Measurements from ENCODE around the gene DNAH17. TPM values are rescaled to one million over a fixed set of nuclear protein-coding genes. Genes with fewer than 3 reads are reported as not detected.

DNAH17 gene
- total RNA-seq, 1 donor from 2014 or later: not detected

DNA sequence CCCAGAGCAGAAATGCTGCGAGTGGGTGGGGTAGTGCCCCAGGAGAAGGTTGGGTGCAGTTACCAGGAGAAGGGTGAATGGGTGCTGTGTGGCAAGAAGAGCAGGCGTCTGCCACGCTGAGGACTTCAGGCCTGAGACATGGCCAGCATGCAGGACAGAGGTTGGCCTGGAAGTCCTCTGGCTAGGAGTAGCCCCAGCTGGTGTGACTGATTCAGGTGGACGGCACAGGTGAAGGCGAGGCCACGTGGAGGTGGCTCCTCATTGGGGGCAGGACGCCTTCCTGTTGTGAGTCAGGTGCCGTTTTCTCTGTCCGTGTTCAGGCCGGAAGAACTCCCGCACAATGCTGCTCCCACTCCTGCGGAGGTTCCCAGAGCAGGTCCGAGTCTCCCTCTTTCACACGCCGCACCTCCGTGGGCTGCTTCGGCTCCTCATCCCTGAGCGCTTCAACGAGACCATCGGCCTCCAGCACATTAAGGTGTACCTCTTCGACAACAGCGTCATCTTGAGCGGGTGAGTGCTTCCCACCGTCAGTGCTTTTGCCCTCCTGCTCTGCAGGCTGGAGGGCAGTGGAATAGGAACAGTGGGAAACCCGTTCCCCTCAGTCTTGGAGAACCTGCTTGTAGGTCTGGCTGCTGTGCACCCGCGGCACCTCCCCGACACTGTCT is 178.0 kb downstream of the DNAH17 start:
- intact Hi-C loops (cut with micrococcal nuclease): no loop called here

DNA sequence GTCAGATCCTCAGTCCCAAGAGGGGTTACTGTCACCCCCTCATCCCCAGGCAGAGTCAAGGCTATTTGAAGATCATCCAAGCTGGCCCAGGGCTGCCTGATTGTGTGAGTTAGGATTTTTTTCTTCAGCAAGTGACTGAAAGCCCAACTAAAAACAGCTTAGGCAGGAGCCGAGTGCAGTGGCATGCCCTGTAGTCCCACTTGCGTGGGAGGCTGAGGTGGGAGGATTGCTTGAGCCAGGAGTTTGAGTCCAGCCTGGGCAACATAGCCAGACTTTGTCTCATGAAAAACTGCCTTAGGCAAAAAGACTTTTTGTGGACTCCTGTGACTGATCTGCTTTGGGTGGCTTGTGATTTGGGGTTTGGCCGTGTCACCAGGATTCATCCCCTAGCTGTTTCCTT is 178.8 kb downstream of the DNAH17 start:
- intact Hi-C loops (cut with micrococcal nuclease): no loop called here

DNA sequence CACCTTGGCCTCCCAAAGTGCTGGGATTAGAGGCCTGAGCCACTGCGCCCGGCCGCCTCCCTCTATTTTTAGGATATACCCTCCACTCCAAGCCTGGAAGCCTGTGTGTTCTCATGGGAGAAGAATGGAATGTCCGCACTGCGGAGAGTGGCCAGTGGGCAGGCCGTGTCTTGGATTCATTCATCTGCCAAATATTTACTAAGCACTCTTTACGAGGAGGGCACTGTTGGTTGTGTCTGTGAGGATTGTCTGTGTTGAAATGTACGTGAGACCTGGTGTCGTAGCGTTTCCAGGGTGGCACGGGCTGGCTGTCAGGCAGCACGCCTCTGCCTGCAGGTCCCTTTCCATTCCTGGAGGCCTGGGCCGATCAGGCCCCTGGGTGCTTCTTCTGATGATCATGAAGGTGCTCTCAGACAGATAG is 179.5 kb downstream of the DNAH17 start:
- intact Hi-C loops (cut with micrococcal nuclease): no loop called here

DNA sequence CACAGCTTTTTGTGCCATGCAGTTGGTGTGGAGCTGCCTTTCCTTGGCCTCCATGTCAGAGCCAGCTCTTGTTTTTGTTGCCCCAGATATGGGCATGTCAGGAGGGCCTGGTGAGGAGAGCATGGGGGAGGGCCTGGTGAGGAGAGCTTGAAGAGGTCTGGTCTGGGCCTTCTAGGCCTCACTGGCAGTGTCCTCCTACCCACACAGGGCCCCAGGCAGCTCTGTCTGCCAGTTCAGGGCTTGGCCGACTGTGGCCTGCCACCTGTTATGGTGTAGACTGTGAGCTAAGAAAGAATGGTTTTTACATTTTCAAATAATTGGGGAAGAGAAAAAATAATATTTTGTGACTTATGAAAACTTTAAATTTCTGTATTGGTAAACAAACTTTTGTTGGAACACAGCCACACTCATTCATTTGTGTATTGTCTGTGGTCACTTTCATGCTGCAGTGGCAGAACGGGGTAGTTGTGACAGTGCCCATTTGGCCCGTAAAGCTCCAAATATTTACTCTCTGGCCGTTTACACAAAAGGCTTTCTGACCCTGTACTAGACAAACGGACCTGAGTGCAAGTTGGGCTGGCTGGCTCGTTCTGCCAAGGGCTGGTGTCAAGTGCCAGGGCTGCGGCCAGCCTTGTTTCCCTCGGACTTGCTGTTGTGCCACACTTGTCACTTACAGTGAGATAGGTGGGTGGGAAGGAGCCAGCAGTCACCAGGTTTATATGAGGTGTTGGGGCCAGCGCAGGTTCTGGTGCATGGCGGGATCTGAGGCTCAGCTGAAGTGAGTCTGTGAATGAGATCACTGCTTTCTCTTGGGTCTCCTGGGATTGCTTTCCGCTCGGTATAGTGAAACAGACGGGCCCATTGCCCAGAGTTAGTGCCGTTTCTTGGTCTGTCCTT is 180.5 kb downstream of the DNAH17 start:
- intact Hi-C loops (cut with micrococcal nuclease): no loop called here

DNA sequence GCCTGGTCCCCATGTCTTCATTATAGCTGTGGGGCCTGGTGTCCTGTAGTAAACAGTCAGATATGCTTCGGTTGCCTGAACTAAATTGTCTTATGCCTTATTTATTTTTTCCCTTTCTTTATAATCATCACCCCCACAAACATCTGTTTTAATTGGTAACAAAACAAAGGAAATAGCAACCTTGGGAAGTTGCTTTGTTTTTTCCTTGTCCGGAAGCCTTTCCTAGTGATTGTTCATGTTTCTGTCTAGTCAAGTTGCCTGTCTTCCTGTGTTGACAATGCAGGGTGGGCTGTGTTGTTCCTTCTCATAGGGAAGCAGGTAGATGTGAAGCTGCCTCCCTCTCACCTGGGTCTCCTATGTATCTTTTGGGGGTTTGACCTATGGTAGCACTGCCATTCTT is 182.0 kb downstream of the DNAH17 start:
- intact Hi-C loops (cut with micrococcal nuclease): no loop called here

DNA sequence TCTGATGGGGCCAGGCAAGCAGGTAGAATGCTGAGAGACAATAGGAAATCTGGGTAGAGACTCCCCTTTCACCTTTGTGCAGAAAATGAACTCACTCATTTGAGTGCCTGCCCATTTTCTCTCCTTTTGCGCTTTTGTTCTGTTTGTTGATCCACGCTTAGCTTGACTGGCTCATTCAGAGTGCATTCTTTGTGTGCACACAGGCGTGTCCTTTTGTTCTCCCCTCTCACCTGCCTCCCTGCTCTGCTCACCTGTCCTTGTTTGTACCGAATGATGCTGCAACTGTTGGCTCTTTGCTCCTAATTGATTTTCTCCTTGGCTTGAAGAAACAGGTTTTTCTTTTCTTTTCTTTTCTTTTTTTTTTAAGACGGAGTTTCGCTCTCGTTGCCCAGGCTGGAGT is 183.0 kb downstream of the DNAH17 start:
- intact Hi-C loops (cut with micrococcal nuclease): no loop called here

DNA sequence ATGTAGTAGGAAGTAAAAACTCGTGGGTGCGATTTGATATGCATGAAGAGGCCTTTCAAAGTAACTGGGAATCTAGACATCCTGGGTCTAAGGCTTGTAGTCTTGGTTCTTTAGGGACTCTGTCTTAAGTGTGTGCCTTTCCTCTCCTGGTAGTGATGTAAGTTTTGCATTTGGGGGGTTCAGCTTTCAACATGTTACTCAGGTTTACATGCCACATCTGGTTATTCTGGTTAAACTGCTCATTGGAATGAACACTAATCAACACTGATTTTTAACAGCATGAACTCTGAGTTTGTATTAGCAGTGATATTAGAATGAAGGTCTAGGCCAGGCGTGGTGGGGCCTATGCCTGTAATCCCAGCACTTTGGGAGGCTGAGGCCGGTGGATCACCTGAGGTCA is 183.6 kb downstream of the DNAH17 start:
- intact Hi-C loops (cut with micrococcal nuclease): no loop called here

DNA sequence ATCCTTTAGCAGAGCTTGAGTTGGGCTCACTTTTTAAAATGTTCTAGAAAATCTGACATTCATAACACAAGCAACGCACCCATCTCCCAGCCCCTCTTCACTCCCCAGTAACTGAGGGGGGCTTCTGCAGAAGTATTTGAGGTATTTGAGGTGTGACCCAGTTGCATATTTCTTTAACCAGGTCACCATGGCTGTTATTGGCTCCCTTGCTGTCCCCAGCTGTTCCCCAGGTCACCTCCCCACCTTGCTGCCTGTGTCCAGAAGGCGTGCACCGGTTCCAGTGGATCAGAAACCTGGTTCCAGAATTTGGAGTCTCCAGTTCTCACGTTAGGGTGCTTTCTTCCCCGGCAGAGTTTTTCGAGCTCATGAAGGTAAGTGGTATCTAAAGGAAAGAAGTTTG is 184.9 kb downstream of the DNAH17 start:
- intact Hi-C loops (cut with micrococcal nuclease): no loop called here

DNA sequence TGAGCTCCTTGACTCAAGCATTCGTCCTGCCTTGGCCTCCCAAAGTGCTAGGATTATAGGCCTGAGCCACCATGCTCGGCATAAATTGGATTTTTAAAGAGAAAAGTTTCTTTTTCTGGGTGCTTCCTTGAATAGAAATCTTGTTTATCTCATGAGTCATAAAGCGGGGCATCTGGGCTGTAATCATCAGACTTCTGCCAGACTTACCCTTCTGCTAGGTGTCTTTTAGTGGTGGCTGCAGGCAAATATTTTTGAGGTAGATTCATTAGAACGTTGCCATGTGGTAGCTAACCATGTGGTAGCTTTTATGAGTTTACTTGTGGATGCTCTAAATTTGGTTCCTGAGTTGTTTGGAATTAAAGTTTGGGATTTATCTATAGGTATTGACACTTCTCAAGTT is 185.4 kb downstream of the DNAH17 start:
- intact Hi-C loops (cut with micrococcal nuclease): no loop called here

DNA sequence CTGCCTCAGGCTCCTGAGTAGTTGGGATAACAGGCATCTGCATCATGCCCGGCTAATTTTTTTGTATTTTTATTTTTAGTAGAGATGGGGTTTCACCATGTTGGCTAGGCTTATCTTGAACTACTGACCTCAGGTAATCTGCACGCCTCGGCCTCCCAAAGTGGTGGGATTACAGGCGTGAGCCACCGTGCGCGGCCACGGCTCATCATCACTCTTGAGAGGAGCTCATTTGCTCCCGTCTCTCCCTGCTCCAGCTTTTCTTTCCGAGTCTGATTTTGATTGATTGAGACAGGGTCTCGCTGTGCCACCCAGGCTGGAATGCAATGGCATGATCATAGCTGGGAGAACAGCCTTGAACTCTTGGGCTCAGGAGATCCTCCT is 186.2 kb downstream of the DNAH17 start:
- intact Hi-C loops (cut with micrococcal nuclease): no loop called here

DNA sequence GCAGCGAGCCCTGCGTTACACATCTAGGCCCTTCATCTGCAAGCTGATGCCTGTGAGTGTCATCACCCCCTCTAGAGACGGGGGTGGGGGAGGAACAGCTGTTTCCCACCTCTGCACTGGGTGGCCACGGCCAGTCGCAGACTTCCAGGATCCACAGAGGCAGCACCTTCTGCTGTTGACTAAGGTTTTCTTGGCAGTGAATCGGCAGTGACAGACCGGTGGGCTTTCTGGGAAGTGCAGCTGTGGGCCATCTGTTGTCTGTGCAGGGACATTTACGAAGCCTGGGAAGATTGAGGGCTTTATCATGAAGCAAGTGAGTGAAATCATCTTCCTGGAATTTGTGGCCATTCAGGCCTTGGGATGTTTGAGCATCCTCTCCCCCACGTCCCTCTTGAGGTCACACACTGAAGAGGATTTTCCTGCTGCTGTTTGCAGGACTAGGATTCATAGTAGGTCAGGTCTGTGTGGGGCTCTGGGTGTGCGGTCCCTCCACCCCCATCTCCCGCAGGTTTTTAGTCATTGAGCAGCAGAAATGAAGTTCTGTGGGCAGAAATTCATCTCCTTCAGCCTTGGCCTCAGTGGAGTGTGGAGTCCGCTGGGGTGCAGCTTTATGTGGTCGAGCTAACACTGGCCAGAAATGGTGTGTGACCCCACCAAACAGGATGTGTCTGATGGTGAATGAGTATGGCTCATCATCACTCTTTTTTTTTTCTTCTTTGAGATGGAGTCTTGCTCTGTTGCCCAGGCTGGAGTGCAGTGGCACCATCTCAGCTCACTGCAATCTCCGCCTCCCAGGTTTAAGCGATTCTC is 186.8 kb downstream of the DNAH17 start:
- intact Hi-C loops (cut with micrococcal nuclease): no loop called here

DNA sequence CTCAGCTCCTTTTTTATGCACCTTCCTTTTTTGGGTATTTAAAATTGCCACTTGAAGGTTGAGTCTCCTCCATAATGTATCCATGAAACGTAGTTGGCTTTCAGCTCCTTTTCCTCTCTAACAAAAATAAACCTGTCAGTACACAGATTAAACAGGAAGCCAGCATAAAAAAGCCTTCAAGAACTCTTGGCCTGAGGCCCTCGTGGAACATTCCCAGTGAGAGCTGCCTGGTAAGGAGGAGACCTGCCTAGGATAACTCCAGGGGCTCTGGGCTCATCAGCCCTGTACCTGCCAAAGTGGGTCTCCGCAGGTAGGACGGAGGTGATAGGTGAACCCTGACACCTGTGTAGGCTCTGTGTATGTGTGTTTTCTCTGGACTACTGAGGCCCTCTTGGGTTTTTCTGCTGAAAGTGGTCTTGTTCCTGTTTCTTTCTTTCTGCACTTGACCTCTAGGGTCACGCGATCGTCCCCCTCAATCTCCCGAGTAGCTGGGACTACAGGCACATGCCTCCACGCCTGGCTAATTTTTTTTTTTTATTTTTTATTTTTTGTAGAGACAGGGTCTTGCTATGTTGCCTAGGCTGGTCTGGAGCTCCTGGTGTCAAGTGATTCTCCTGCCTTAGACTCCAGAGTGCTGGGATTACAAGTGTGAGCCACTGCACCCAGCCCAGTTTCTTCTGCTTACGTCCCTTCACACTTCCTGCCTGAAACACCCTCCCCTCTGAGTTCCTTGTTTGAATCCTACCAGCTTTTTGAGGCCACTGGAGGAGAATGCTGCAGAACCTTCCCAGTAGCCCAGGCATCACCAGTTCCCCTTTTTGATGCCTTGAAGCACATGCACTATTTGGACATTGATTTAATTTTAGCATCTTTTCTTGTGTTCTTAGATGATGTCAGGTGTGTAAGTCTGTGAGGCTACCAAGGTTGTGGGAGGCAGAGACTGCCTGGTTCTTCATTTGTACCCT is 188.9 kb downstream of the DNAH17 start:
- intact Hi-C loops (cut with micrococcal nuclease): no loop called here

DNA sequence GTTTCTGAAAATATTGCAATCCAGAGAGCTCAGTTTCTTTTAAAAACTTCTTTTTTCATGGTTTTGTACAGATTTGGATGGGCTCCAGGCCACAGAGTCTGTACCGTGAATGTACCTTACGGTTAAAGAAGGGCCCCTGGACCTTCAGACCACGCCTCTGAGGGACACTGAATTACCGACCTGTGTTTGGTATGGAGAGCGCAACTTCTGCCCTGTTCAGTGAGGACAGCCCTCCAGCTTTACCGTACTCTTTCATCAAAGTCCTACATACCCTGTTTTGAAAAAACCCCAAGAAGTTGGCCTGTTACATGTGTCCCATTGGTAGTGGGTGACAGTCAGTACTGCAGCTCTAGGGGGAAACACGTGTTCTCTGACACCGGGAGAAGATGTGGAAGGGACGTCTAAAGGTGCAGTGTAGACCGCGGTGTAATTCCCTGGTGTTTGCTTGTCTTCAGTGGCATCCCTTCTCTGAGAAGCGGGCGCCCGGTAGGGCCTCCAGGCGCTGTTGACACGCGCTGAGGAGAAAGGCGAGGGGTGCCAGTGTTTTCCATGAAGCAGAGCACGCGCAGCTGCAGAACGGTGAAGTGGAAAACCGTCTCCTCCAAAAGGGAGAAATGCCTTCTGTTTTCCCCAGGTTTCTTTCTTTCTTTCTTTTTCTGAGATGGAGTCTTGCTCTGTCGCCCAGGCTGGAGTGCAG is 192.6 kb downstream of the DNAH17 start:
- intact Hi-C loops (cut with micrococcal nuclease): no loop called here

DNA sequence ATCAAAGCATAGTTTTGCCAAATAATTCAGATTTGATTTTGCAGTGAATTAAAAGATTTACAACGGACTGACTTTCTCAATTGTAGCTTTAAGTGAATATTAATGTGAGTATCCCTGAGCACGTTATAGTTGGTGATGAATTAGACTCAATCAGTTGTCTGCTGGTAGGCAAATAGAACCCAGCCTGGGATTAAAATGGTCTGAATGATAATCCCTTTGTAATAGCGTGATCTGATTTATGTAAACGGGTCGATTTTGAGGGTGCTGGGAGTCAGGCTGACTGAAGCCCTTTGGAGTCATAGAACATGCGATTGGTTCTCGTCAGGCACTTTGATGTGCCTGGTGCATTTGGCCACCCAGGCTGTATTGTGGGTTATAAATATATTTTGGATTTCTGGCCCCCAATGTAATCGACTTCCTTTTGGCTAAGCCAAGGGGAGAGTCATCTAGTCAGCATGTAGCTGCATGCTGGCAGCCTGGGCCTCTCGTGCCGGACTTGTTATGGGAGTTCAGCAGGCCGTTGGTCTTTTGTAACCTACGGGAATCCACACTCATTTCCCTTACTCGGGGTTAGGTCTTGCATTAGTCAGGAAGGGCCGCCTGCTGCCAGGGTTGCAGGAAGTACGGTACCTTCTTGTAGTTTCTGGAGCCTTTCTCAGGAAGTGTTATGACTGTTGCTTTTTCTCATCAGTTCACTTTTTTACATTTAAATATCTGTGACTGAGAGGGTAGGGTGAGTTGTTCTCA is 193.3 kb downstream of the DNAH17 start:
- intact Hi-C loops (cut with micrococcal nuclease): no loop called here

DNA sequence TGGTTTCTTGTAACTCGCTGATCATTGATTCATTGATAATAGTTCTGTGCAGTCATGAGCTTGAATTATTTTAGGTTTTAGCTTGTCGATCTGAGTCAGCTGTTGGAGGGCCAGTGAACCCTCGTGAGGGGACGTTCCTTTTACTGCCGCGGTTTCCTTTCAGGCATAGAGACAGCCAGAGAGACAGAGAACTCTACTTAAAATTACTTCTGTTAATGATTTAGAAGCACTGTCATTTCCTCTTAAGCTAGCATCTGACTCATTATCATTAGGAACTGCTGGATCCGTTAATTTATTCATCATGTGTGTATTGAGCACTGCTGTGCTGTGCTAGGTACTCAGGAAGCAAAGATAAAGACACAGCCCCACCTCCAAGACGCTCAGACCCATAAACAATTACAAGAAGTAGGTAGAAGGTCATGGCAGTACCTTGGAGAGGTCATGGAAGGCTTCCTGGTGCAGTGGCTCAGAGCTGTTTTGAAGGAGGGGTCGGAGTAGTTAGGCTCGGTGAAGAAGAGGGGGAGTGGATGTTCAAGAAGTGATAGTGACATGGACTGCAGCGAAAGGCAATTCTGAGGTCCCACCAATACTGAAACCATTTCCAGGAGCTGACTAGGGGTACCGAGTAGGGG is 195.5 kb downstream of the DNAH17 start:
- intact Hi-C loops (cut with micrococcal nuclease): loop anchor here (1.0 kb wide), 1 partner anchor 21 kb away; the partner anchor contains the start of gene SOCS3

DNA sequence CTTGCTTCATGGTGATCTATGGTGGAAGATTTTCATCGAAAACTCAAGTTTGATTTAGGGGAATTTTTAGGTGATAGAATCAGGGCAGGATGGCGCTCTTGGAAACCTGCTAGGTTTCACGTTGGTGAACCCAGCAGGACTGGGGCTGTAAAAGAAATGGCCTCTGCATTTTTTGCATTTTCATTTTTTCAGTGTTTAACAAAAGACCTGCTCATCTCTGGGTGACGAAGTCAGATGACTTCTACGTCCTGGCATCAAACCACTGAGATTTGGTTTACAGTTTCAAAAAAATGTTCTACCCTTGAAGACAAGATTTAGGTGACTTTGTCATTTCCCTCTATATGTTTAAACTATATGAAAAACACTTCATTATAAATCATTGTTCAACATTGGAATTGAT is 196.8 kb downstream of the DNAH17 start:
- intact Hi-C loops (cut with micrococcal nuclease): no loop called here

DNA sequence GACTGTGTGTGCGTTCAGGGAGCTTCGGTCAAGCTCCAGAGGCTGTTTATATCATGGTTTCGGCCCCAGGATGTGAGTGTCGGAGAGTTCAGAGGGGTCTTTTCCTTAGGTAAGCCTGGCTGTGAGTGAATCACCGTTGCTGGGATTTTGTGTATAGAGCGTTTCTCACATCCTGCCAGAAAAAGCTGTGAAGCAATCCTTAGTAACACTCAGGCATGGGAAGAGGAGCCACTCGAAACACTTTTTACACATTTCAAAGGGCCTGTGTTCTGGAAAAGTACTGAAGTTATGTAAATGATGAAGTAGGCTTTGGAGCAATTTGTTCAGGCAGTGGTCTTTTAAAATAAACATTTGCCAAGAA is 198.1 kb downstream of the DNAH17 start:
- intact Hi-C loops (cut with micrococcal nuclease): no loop called here

DNA sequence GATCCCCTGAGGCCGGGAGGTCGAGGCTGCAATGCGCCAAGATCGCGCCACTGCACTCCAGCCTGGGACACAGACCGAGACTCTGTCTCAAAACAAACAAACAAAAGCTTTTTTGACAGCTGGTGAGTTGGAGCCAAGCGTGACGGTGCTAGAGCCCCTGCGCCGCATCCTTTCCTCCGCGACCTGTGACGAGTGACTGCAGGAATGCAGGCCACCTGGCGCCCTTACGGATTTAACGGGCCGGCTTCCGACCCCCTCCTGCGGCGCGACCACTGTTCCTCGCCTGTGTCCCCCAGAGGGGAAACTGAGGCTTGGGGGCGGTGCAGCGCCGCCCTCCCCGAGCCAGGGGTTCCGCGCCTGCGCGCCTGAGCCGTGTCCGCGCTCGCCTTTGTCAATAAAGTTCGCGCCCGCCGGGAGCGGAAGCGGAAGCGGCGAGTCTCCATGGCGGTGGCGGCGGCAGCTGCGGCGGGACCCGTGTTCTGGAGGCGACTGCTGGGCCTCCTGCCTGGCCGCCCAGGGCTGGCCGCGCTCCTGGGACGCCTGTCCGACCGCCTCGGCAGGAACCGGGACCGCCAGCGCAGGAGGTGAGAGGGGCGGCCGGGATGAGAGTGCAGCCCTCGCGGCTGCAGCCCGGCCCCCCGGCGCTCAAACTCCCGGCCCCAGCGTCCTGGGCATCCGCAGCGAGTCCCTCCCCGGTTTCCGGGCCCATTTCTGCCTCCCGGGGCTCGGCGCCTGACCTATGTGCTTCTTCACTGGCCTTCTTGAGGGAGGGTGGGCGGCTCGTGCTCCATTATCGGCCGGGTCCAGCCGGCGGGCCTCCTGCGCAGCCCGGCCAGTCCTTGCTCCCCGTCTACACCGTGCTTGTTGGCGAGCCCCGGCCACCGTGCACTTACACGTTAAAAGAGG is 198.7 kb downstream of the DNAH17 start, which contains the start of gene PGS1:
TSS of gene PGS1 (plus strand) at position 425 of the 906 bp plus-strand sequence. CDS start at position 442, 17 bp downstream.
- intact Hi-C loops (cut with micrococcal nuclease): no loop called here

Measured in T-helper 2 cell treated with Interferon-gamma antibody and Interleukin-4, amounts not matched to agents 100 ng/mL and 5 ng/mL, for 36 hours (primary cell).